Right lobe of liver (tissue), 4 donors: ENCODE measurements around the gene PTMA.
"Not testable (repeated sequence)": the region's sequence is repeated elsewhere in the genome, so short reads cannot be mapped to it uniquely, and the experiment has no call there.

Experiments
- POLR2A ChIP-seq: fragments of 450-650 bp; IDR thresholded peaks from one replicate; pipeline ENCODE4 v1.6.1; 2017; ENCODE audit warnings: antibody characterized with exemption, mild to moderate bottlenecking
- TF ChIP-seq, protein P1 (sequence below), 4 donors: fragments of 200-600 bp in 3 of 4; fragments of 450-650 bp in 1 of 4; IDR thresholded peaks; one replicate each; pipeline versions ENCODE4 v1.5.1 to v1.8.0; 2016 to 2022; ENCODE audit warnings: antibody characterized with exemption in 4 of 4, mild to moderate bottlenecking in 2 of 4
- donor health status: DM: no; HTN: no; CAD: no.
- donor health status: DM: no; HTN: no; CAD: no.
- donor health status: DM: no; HTN: yes; CAD: no.

DNA sequence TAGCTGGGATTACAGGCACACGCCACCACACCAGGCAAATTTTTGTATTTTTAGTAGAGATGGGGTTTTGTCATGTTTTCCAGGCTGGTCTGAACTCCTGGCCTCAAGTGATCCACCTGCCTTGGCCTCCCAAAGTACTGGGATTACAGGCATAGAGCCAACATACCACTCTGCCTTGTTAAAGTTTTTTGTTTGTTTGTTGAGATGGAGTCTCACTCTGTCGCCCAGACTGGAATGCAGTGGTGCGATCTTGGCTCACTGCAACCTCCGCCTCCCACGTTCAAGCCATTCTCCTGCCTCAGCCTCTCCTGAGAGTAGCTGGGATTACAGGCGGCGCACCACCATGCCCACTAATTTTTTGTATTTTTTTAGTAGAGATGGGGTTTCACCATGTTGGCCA is 48.3 kb upstream of the PTMA start:
- TF ChIP-seq, protein P1, sequence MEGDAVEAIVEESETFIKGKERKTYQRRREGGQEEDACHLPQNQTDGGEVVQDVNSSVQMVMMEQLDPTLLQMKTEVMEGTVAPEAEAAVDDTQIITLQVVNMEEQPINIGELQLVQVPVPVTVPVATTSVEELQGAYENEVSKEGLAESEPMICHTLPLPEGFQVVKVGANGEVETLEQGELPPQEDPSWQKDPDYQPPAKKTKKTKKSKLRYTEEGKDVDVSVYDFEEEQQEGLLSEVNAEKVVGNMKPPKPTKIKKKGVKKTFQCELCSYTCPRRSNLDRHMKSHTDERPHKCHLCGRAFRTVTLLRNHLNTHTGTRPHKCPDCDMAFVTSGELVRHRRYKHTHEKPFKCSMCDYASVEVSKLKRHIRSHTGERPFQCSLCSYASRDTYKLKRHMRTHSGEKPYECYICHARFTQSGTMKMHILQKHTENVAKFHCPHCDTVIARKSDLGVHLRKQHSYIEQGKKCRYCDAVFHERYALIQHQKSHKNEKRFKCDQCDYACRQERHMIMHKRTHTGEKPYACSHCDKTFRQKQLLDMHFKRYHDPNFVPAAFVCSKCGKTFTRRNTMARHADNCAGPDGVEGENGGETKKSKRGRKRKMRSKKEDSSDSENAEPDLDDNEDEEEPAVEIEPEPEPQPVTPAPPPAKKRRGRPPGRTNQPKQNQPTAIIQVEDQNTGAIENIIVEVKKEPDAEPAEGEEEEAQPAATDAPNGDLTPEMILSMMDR (IDR thresholded peaks at IDR 0.05): not testable (repeated sequence)
- TF ChIP-seq POLR2A: not testable (repeated sequence)
